ENCODE results near the gene ASCC3.
"Not testable (repeated sequence)": the region's sequence is repeated elsewhere in the genome, so short reads cannot be mapped to it uniquely, and the experiment has no call there.

Gene ASCC3

DNA sequence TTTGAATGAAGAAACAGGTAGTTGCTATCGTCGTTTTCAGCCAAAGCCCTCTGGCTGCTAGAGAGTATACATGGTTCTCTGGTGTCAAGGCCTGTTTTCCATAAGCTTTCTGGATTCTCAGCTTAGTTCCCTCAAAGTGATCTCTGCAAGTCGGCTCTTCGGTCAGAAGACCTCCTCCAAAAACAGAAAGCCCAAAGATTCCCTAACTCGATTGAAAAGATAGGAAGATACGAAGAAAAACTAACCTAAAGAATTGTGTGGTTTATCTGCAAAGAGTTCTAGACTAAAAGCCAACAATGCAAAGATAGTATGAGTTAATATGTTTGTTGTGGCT lies 545 bp upstream of the ASCC3 start:
- DNase-seq (ENCODE audit: low spot score) = no peak

DNA sequence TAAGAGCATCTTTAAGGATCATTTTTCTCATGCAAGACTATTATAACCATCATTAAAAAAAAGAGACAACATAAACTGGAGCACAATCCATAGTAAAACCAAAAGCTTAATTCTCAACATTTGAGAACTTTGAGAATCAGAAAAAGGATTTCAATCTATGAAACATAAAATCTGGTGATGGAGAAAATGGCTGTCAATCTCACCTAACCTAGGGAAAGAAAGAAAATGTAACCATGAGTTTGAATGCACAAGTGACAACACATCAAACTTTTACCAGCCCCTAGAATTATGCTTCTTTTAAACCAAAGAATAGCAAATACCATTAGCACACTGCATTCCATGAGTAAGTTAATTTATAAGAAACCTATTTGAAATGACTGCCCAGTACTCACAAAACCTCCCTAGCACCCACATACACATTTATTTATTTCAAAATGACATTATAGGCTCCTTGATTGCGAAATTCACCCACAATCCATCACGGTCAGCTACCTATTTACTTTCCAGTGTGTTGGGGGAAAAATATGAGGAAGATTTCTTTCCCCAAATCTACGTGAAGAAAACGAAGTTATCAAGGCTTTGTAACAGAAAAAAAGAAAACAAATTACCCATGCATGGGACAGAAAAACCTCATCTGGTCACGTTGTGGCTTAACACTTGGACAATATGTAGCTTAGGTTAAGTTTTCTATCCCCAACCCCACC lies 828 bp downstream of the ASCC3 start:
- DNase-seq (ENCODE audit: low spot score) = no peak

DNA sequence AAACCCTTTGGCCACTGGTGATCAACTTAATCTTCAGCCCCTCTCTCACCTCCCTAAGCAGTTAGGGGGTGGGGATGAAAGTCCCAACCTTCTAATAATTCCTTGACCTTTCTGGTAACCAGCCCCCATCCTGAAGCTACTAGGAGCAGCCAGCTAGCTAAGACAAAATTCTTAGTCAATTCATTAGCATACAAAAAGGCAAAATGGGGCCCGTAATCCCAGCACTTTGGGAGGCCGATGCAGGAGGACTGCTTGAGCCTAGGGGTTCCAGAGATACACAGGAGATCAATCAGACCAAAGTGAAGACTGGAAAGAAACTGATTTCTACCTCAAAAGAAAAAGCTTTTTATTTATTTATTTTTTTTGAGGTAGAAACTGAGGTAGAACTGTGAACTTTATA lies 1.8 kb downstream of the ASCC3 start:
- no peak for DNase-seq (ENCODE audit: low spot score)

DNA sequence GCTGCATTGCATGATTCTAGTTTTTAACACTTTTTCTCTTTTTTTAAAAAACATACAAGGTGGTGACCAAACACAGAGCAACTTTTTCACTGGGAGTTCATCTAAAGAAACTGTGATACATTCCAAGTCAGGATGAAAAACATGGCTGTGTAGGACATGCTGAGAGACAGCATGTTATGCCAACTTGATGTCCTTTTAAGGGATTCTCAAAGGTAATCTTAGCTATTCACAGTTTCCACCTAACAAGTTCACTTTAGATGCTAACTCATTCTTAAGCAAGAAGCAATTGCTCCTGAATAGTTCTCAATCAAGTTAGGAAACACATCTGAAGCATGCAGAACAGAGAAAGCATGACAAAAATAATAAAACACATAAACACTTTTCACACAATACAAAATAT lies 3.3 kb downstream of the ASCC3 start:
- no peak for DNase-seq (ENCODE audit: low spot score)

DNA sequence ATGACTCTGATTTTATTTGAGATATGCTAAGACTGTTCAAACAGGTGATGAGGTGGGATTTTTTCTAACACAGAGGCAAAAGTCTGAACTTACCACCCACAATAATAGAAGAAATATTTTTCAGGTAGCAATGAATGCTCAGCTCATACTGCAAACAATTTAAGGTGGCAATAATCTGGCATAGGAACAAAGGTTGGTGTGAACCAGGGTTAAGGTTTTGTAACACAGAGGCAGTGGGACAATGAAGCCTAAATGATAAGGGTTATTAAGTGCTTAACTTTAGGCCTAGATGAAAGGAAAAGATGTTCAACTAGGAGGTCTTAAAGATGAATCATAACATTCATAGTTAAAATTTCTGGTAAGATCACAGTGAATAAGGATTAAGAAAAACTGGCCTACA lies 4.9 kb downstream of the ASCC3 start:
- no peak for DNase-seq (ENCODE audit: low spot score)

DNA sequence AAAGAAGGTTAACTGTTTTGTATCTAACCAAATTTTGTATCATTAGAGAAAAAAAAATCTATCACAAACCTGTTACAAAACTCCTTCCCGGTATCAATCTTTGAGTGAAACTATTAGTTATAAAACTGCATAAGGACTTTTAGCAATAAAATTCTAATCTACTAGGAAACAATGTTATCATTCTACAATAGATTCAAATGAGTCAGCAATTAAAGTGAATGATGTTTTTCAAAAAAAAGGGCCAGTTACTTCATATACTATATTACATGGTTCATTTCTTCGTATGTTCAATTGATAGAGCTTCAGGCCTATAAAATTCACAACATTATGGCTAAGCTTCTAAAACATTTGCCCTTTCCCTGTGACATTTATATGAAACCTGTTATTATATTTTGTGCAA lies 15.6 kb downstream of the ASCC3 start:
- no peak for DNase-seq (ENCODE audit: low spot score)

DNA sequence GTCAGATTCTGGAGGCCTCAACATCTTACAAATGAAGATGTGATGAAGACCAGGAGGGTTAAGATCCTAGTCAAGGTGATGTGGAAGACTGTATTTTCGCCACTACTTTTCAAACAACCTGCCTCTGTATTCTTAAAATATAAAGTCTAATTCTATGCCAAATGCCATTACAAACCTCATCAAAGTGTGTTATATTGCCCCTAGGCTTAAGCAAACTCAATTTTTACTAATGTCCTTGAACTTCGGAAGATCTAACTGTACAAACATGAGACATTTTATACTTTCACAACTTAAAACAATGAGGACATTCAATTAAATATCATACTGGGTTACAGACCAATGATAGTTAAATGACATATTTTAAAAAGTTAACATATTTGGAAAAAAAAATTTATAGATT lies 19.1 kb downstream of the ASCC3 start:
- no peak for DNase-seq (ENCODE audit: low spot score)

DNA sequence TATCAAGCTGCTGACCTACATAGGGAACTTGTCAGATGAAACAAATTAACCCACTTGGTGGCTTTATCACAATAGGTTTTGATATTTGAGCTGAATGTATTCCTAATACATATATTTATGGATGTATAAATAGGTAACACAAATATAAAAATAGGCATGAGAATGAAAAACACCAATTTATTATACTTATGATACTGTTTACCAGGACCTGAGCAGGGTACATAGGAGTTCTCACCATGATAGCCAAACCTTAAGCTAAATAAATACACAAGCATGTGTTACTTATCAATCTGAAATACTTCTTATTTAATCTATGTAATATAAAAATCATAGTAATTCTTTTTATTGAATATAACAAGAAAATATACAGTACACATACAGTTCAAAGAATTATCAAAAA lies 25.0 kb downstream of the ASCC3 start:
- DNase-seq (ENCODE audit: low spot score) = no peak

DNA sequence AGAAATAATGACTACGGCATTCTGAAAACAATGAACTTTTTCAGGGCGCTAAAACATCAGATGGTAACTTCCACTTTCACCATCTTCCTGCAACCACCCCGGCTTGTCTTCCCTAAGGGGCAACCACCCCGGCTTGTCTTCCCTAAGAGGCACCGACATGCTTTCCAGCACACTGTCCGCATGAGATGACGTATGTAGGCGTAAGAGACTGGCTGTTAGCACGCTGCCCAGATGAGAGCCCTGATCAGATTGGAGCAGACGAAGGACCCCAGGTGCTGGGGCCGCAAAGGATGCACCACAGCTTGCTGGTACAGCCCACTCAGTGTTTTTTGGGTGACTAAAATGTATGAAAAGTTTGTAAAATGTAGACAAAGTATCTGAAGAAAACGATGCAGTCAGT lies 29.3 kb downstream of the ASCC3 start:
- no peak for DNase-seq (ENCODE audit: low spot score)

DNA sequence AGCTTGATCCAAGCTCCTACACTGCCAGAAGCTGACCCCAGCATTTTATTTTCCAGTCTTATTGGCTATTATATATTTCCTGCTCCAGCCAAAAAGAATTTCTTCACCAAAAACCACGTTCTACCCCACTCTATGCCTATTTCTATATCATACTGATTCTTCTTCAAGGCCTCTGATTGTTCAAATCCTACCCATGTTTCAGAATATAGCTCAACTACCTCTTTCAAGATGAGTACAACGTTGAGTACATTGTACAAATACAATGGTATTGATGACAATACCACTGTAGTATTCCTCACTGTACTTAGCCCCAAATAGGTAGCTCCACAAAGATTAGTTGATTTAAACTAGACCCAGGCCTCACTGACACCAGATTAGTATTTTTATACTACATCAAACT lies 31.0 kb downstream of the ASCC3 start:
- DNase-seq (ENCODE audit: low spot score) = no peak

DNA sequence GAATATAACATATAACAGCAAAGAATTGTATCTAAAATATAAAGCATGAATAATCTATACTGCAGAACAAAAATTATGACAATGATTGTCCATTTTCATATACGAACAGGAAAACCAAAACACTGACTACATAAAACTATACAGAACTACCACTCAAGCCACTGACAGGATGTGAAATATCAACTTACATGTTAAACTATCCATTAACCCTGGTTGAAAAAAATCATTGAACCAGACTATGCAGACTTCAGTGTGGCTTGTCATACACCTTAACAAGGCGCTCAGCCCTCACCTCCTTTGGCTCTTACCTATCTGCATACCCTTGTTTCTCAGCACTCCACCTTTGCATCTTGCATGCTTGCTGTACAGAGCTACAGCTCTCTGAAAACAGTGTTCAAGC lies 34.9 kb downstream of the ASCC3 start:
- DNase-seq (ENCODE audit: low spot score) = no peak

DNA sequence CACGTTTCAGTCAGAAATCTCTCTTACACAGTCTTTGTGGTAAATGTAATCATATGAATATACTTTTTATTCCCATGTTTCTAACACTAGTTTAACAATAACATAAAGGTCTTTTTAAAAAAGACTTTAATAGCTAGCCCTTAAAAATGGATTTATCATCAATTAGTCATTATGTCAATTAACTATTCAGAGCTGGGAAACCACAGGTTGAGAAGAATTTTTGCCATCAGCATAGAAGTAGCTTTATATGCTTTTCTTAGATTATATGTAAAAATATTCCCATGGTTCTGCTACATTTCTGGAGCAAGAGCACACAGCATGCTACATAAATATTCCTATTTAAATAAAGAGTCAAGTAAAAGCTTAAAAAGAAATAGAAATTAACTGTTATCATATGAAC lies 35.5 kb downstream of the ASCC3 start:
- no peak for DNase-seq (ENCODE audit: low spot score)

DNA sequence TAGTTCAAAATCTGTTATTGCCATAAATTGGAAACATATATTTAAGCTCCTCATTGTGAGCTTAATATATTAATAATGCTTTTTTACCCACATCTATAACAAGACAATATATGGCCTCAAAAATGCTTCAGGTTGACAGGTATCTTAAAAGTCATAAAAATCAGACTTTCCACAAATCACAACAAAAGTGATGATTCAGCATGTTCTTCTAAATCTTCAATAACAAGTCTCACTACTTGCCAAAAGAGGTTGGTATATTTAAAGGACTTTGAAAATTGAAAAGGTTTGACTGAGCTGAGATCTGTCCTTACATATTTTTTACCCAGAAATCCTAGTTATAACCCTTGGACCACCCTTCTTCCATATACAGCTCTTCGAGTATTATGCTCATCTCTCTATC lies 41.7 kb downstream of the ASCC3 start:
- DNase-seq (ENCODE audit: low spot score) = no peak

DNA sequence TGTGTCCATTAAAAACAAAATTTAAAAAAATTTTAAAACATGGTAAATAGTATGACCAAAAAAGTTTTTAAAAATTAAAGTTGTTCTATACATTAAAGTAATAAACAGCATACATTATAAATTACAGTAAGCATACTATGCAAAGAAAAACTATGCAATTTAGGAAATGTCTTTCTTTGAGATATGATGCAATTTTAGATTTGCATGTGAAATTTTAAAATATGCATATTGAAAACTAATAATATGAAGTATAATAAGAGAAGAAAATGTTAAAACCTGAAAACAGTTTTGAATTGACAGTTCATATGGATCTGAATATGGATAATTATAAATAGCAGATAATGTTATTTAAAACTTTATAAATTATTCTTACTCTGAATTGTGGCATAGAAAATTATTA lies 43.1 kb downstream of the ASCC3 start:
- DNase-seq (ENCODE audit: low spot score) = no peak

DNA sequence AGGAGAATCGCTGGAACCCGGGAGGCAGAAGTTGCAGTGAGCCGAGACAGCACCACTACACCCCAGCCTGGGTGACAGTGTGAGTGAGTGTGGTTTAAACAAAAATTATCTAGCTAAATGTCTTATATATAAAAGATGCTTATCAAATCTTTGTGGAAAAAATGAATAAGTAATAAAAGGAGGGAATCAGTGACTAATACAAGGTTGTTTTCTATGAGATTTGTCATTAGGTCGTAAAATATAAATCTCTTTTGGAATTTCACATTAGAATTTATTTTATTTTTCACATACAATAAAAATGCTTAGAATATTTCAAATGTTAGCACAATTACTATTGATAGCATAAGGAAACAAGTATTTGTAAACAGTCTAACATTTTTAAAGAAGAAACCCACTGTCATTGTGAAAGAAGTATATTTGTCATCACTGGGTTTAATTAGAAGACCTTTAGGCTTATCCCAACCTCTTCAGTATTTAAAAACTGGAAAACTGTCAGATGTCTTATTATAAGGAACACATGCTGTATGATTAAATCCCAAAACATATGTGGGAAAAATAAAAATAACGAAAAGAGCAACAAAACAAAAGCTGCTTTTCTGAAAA lies 47.1 kb downstream of the ASCC3 start:
- DNase-seq (ENCODE audit: low spot score) = no peak

DNA sequence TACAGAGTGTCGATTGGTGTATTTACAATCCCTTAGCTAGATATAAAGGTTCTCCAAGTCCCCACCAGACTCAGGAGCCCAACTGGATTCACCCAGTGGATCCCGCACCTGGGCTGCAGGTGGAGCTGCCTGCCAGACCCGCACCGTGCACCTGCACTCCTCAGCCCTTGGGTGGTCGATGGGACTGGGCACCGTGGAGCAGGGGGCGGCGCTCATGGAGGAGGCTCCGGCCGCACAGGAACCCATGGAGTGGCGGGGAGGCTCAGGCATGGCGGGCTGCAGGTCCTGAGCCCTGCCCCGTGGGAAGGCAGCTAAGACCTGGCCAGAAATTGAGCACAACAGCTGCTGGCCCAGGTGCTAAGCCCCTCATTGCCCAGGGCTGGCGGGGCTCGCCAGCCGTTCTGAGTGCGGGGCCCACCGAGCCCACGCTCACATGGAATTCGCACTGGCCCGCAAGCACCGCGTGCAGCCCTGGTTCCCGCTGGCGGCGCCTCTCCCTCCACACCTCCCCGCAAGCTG lies 52.0 kb downstream of the ASCC3 start:
- DNase-seq (ENCODE audit: low spot score) = not testable (repeated sequence)

DNA sequence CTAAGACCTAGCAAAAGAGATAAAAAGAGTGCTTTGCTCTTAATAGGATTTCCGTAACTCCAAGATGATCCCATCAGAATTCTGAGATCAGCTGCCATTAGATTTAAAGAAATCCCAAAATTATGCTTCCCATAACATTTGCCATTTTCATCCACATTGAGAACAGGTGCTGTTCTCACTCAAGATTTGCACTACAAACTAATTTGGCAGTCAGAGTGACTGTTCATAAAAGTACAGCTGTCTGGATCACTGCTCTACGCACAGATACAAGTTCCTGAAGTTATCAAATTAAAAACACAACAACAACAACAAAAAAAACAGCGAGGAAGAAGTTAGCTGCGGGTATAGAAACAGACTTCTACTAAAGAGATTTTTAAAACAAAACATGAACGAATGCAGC lies 58.1 kb downstream of the ASCC3 start:
- no peak for DNase-seq (ENCODE audit: low spot score)

DNA sequence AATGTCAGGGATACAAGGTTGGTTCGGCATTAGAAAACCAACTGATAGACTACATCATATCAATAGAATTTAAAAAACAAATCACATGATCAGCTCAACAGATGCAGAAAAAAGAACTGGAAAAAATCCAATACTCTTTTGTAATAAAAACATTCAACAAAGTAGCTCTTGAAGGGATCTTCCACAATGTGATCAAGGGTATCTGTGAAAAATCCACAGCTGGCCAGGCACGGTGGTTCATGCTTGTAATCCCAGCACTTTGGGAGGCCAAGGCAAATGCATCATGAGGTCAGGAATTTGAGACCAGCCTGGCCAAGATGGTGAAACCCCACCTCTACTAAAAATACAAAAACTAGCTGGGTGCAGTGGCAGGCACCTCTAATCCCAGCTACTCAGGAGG lies 63.1 kb downstream of the ASCC3 start:
- DNase-seq (ENCODE audit: low spot score) = no peak

DNA sequence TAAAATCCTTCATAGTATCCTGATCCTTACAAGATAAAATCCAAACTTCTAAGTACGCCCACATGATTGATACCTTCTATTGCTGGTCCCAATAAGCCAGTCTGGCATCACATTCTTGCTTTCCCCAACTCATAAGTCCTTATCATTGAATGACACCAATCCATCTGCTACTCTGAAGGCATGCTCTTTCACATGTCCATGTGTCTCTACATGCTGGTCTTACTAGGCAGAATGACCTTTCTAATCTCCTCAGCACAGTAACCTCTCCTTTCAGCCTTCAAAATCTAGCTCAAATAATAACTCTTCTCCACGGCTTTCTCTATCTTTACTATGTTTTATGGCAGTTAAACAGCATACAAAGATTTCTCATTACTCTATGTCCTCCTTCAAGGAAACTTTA lies 71.1 kb downstream of the ASCC3 start:
- no peak for DNase-seq (ENCODE audit: low spot score)

DNA sequence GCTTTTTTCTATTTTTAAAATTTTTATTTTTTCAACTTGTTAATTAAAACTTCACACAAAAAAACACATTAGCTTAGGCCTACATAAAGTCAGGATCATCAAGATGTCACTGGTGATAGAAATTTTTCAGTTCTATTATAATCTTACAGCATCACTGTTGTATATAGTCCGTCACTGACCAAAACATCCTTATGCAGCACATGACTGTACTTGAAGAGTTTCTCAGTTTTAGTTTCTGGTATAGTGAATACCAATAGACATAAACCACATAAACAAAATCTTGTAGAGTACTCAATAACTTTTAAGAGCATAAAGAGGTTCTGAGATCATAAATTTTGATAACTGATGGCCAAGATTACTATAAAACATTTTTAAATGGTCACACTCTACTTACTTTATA lies 71.8 kb downstream of the ASCC3 start:
- DNase-seq (ENCODE audit: low spot score) = no peak

DNA sequence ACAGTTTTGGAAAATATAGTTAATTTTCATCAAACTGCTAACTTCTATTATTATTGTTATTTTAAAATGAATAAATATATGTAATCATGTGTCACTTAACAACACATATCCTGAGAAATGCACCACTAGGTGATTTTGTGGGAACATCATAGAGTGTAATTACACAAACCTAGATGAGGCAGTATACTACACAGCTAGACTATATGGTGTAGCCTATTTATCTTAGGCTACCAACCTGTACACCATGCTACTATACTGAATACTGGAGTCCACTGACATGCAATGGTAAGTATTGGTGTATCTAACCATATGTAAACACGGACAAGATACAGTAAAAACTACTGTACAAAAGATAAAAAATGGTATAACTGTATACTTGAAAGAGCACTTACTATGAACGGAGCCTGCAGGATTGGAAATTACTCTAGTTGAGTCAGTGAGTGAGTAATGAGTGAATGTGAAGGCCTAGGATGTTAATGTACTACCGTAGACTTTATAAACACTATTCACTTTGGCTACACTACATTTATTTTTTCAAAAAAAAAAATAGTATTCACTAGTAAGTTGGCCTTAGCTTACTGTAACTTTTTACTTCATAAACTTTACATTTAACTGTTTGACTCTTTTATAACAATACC lies 72.4 kb downstream of the ASCC3 start:
- DNase-seq (ENCODE audit: low spot score) = no peak

DNA sequence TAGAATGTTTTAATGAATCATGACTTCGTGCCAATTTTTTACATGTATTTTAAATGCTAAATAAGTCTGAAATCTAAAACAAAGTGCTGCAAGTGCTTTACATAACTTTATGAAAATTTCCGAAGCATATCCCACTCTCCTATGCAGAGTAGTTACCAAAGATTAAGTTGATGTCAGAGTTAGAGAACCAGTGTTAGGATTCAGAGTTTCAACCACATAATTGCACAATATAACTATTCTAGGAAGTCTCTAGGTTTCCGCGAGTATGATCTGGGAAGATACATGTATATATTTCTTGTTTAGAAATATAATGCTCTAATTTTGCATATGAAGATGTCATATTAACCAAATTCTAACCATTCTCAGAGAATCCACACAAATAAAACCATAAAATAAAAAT lies 74.8 kb downstream of the ASCC3 start:
- no peak for DNase-seq (ENCODE audit: low spot score)

DNA sequence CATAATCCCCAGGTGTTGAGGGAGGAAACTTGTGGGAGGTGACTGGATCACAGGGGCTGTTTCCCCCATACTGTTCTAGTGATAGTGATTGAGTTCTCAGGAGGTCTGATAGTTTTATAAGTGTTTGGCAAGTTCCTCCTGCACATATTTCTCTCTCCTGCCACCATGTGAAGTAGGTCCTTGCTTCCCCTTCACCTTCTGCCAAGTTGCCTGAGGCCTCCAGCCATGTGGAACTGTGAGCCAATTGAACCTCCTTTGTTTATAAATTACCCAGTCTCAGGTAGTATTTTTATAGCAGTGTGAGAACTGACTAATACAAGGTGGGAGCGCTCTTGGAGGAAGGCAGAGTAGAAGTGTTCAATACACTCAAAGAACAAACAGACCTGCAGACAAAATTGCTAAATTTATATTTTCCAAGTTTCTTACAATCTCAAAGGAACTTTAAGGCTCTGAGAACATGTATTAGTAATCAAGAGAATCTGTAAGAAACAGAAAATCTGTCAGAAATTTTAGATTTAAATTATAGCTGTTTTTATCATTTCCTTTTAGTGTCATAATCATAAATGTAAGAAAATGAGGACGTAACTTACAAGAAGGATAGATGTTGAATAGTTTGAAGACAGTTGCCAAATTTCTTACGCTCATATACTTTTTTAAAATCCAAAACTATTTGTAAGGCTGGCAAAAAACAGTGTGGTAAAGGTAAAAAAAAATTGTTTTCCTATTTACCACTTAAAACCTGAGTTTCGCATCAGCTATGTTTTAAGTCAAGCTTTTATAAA lies 77.7 kb downstream of the ASCC3 start:
- DNase-seq (ENCODE audit: low spot score) = no peak
